ENCODE measurements around the gene TACR2.

Gene TACR2

GRCh38 chr10:69391158-69391557 is 25.6 kb downstream of the TACR2 start:
- TF ChIP-seq NFIC (IDR thresholded peaks at IDR 0.05) (no peak), CEBPB (IDR thresholded peaks at IDR 0.05) (no peak)

DNA sequence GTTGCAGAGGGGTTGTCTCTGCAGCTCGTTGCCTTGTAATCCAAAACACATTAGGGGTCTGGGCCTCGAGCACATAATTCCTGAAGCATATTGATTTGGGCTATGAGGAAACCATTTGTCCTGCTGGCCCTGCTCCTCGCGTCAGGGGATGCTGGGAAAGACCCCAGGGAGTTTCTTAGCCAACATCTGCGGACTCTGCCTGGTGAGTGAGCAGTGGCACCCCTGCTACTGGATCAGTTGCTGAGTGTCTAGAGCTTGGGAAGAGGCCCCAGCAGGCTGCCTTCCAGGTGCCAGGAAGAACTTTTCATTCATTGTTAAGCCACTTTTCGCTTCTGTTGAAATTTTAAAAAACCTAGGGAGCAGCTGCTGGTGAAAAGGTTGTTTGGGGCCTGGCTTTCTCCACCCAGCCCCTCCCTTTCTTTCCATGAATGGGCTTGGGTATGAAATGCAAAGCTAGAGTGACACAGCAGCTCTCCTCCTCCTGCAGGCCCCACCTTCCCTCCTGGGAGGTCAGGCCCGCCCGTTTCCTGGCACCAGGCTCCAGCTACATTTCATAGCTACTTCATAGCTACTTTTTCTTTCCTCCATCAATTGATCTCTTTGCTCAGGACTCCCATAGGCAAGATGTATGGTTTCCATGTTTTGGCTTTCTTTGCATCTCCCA is 26.8 kb downstream of the TACR2 start:
- no peak for TF ChIP-seq REST (IDR thresholded peaks at IDR 0.05; ENCODE audit: low read depth)
- no peak for TF ChIP-seq FOXM1 (IDR thresholded peaks at IDR 0.05; ENCODE audit: borderline replicate concordance, low read depth)
- TF ChIP-seq CREB1 (IDR thresholded peaks at IDR 0.05; ENCODE audit: low read depth), result no peak
- TF ChIP-seq TAF1 (IDR thresholded peaks at IDR 0.05; ENCODE audit: low read depth), result no peak
- no peak for TF ChIP-seq TEAD4 (IDR thresholded peaks at IDR 0.05)
- TF ChIP-seq TCF12 (IDR thresholded peaks at IDR 0.05; ENCODE audit: low read depth), result no peak
- no peak for TF ChIP-seq EP300 (IDR thresholded peaks at IDR 0.05; ENCODE audit: borderline replicate concordance)

- TF ChIP-seq, protein P1, sequence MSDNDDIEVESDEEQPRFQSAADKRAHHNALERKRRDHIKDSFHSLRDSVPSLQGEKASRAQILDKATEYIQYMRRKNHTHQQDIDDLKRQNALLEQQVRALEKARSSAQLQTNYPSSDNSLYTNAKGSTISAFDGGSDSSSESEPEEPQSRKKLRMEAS (IDR thresholded peaks at IDR 0.05), result no peak
- TF ChIP-seq ZBTB7A (IDR thresholded peaks at IDR 0.05; ENCODE audit: low read depth), result no peak
- TF ChIP-seq TAF1 (IDR thresholded peaks at IDR 0.05; ENCODE audit: low read depth), result no peak
- TF ChIP-seq USF1 (IDR thresholded peaks at IDR 0.05), result no peak
- no peak for TF ChIP-seq CREB1 (IDR thresholded peaks at IDR 0.05; ENCODE audit: low read depth)
- no peak for TF ChIP-seq EP300 (IDR thresholded peaks at IDR 0.05; ENCODE audit: borderline replicate concordance)
- TF ChIP-seq YY1 (IDR thresholded peaks at IDR 0.05; ENCODE audit: low read depth), result no peak
- TF ChIP-seq CEBPB (IDR thresholded peaks at IDR 0.05), result no peak
- TF ChIP-seq TEAD4 (IDR thresholded peaks at IDR 0.05), result no peak
- no peak for TF ChIP-seq RAD21 (IDR thresholded peaks at IDR 0.05; ENCODE audit: low read depth)
These were observed 28.2 kb downstream of the TACR2 start for GRCh38 chr10:69388488-69388887.

- TF ChIP-seq FOXM1 (IDR thresholded peaks at IDR 0.05; ENCODE audit: borderline replicate concordance, low read depth), result no peak
- no peak for TF ChIP-seq YY1 (IDR thresholded peaks at IDR 0.05; ENCODE audit: low read depth)
These were observed 29.2 kb downstream of the TACR2 start for GRCh38 chr10:69387500-69387899.

DNA sequence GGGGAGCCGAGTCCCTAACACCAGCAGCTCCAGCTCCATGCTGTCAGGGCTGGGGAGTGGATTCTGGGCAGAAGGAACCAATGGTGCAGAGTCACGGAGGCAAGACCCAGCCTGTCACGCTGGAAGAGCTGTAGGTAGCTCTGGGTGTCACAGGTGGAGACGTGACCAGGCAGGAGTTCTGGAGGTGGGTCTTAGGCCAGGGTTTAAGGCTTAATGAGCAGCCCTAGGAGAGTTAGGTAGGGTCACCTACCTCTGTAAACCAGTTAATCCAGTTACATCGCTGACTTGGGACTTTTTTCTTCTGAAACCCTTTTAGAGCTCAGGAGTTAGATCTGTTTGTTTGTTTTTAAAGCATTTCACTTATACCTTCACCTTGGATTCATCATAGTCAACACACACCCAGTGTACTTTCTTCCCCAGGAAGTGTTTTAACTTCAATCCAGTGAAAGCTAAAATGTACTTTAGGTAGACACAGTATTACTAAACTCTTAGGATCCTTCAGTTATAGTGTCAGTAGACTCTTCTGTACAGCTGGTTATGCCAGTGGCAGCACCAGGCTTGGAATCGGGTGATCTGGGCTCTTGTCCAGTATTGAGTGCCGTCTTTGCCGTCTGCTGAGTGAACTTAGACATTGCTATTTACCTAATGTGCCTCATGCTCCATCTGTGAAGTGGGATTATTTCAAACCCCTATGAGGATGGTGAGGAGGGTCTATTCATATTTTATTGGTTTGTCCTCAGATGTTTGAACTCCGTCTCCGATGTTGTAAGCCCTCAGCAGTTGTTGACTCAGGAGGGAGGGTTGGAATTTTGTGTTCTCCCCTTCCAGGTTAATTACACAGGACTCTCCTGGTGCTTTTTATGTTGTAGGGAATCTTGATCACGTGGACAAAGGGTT is 31.0 kb downstream of the TACR2 start:
- no peak for TF ChIP-seq EP300 (IDR thresholded peaks at IDR 0.05; ENCODE audit: borderline replicate concordance)
- no peak for TF ChIP-seq YY1 (IDR thresholded peaks at IDR 0.05; ENCODE audit: low read depth)
- TF ChIP-seq EGR1 (IDR thresholded peaks at IDR 0.05), result no peak
- TF ChIP-seq USF1 (IDR thresholded peaks at IDR 0.05), result no peak
- no peak for TF ChIP-seq TCF12 (IDR thresholded peaks at IDR 0.05; ENCODE audit: low read depth)
- no peak for TF ChIP-seq RAD21 (IDR thresholded peaks at IDR 0.05; ENCODE audit: low read depth)
- no peak for TF ChIP-seq TAF1 (IDR thresholded peaks at IDR 0.05; ENCODE audit: low read depth)
- TF ChIP-seq REST (IDR thresholded peaks at IDR 0.05; ENCODE audit: low read depth), result no peak
- TF ChIP-seq TEAD4 (IDR thresholded peaks at IDR 0.05), result no peak
- TF ChIP-seq, protein P1 (IDR thresholded peaks at IDR 0.05), result no peak
- no peak for TF ChIP-seq FOXM1 (IDR thresholded peaks at IDR 0.05; ENCODE audit: borderline replicate concordance, low read depth)
- no peak for TF ChIP-seq CEBPB (IDR thresholded peaks at IDR 0.05)
- no peak for TF ChIP-seq NFIC (IDR thresholded peaks at IDR 0.05)
- TF ChIP-seq ZBTB7A (IDR thresholded peaks at IDR 0.05; ENCODE audit: low read depth), result no peak
- TF ChIP-seq CREB1 (IDR thresholded peaks at IDR 0.05; ENCODE audit: low read depth), result no peak

GRCh38 chr10:69384320-69384719 is 32.4 kb downstream of the TACR2 start:
- TF ChIP-seq FOXM1 (IDR thresholded peaks at IDR 0.05; ENCODE audit: borderline replicate concordance, low read depth) (no peak), EP300 (IDR thresholded peaks at IDR 0.05; ENCODE audit: borderline replicate concordance) (no peak), USF1 (IDR thresholded peaks at IDR 0.05) (no peak)
- TF ChIP-seq, protein P1 (IDR thresholded peaks at IDR 0.05), result no peak
